NCI-H2227 treated with DMSO at 0.1 percent for 48 hours (cell line): ENCODE results near the gene HOXD1.

Experiments
- DNase-seq: peaks from one replicate; lab custom pipeline; 2025; lab: John Stamatoyannopoulos, UW

Gene HOXD1

DNA sequence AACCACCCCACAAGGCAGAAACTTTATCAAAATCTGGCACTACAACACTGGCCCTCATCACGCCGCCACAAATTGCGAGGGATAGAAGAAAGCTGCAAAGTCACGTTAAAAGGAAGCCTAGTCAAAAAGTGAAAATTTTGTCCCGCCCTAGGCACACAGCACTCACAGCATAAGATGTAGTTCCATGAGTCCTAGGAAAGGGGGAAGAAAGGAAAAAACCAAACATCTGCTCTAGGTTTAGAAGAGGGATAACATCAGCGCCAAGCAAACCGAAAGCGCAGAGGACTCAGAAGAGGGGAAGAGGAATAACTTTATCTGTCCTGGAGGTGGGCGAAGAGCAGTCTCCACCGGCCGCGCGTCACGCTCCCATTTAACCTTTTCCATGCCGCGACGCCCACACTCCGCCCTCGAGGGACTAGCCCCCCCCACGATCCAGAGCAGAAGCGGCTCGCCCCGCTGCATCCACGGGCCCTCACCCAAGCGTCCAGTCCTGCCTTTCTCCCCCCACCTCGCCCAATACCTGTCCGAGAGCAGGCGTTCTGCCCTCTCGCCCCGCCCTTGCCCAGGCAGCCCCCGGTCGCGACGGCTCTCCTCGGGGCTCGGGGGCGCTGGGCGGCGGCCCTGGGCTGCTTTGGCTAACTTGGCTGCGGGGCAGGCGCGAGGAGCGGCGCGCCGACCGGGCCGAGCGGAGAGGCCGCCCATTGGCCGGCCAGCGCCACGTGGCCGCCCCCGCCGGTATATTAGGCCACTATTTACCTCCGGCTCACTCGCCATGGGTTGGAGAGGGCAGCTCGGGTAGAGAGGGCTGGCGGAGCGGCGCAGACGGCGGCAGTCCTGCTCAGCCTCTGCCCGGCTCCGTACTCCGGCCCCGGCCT lies at the start of gene HOXD1:
Gene HOXD1, plus strand, starts transcription at position 770 of the 875 bp plus-strand sequence. CDS start 134 bp downstream, outside the sequence.
- DNase-seq, result no peak

DNA sequence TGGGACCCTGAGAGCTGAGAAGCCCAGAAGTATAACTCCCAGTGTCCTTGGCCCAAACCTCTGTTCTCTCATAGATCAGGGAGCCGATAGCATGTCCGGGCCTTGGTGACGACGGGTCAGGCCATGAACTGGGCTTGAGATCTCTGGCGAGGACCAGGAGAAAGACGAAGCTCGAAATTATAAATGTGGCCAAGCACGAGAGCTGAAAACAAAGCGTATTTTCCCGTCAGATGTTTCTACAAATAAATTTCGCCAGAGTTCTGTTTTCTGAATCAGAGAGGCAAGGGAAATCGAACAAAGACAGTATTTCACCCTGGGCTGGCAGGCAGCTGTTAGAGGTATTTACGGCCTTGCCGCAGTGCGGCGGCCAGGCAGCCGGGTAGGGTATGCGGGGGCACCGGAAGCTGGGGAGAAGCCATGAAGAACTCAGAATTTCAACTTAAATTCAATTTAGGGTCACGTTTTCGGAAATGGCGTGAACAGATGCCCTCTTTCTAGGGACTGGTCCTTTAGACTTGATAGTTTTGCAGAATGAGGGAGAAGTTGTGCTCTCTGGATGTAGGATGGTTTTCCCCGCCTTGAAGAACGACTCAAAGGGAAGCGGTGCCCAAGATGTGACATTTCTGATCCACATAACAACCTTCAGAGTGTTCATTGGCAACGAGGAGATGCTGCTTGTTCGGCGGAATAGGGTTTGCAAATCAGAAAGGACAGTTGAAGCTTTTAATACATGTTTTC lies 49.4 kb upstream of the HOXD1 start:
- no peak for DNase-seq

DNA sequence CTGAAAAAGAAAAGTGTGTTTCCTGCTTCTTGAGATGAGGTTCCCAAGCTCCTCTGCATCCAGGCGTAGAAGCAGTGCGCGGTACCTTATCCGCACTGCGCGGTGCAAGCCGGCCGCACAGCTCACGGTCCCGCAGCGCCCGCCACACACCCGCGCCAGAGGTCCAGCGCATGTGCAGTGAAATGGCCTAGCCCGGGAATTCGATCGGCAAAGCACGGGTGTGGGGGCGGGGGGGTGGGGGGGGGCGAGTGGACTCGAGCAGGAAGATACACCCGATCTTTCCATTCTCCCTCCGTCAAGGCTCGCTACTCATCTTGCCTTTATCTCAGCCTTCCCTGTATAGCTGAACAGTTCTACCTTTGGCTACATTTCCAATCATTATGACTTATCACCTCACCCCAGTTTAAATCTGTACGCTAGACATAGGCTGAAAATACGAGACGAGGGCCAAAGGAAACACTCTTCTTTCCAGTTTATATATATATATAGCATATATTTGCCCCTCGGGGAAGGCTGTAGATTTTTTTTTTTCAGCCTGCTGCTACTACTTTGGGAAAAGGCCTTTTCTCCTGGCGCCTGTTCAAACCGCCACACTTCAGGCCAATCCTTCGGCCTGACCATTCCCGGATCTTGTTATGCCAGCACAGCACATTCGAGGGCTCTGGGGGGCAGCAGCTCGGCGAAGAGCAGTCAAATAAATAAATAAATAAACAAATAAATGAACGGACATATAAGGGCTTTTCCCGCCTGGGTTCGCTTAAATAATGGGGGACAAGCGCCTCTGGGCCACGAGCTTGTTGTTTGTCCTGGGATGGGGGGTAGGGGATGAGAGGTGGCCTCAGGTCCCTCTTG lies 48.6 kb upstream of the HOXD1 start:
- DNase-seq, result no peak

DNA sequence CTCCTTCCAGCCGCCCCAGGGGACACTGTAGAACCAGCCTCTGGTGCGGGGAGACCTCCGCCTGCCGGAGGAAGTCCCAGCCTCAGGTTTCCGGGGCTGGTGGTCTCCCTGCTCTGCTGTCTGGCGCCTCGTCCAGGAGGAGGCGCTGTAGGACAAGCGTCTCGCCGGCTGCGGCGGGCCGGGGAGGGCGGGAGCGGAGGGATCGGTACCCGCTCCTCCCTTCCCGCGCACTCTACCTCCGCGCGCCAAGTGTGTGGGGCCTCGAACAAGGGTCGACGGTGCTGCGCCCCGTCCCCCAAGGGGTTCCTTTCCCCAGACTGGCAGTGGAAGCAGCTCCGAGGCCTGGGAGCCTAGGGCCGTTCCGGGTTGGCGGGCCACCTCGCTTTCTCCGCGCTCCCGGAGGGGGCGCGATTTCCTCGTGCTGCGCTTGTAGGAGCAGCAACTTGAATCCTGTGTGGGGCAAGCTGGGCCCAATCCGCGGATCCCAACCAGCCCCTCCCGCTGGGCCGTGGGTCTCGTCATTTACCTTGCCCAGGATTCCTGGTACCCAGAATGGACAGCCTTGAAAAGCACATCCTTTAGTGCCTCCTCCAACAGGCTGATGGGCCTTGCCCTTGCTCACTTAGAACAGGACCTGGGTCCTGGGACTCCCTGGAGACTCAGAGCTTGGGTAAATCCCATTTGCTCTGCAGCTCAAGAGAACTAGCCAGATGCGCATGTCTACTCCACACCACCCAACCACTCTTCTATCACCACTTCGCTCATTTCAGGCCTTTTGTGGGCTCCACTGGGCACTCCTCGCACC lies 47.8 kb upstream of the HOXD1 start:
- DNase-seq, result no peak

DNA sequence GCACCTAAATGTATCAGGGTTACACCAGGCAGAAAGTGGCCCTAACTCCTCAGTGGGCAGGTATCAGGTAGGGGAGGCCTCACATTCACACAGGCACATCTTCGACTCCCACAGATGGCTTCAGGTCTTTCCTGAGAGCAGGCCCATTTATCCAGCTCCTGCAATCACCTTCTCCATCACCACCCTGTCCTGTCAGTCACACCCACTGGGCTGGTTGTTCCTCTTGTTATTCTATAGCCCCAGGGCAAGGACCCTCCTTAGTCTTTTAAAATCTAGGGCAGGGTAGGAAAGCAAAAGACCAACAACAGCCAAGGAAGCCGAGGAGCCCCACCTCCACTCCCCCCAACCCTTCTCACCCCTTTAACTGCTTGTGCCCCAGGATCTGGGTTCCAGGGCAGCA lies 46.2 kb upstream of the HOXD1 start:
- DNase-seq, result no peak

DNA sequence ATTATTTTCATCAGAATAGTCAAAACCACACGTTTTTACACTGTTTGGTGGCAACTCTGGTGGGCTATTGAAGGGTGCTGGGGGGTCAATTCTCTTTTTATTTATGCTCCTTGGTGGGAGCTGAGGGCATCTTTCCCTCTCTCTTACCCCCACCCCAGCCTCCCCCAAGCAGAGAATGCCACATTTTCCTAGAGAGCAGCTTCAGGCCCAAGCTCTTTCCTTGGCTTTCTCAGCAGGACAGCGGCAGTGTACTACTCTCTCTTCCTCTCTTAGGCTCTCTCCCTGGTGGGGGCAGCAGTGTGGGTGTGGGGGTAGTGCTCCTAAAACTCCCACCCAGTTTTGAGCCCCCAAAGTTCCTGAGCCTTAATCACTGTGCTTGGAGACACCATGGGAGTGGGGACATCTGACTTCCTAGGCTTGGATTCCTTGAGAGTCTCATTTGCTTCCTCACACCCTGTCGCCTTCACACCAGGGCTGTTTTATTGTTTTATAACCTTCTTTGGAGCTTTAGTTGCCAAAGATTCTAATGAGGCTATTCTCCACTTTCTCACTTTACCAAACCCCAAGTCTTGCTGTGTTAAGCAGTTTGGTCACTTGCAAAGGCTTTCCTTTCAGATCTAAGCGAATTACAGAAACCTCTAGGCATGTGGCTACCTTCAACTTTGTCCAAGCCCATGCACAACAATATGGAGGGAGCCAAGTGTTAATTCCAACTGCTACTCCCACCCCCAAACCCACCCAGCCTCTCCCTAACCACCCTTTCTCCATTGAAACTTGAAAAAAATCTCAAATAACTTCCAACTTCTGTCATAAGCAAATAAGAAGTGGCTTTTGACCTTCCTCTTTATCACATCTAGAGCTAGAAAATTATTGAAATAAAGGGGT lies 43.1 kb upstream of the HOXD1 start:
- no peak for DNase-seq

DNA sequence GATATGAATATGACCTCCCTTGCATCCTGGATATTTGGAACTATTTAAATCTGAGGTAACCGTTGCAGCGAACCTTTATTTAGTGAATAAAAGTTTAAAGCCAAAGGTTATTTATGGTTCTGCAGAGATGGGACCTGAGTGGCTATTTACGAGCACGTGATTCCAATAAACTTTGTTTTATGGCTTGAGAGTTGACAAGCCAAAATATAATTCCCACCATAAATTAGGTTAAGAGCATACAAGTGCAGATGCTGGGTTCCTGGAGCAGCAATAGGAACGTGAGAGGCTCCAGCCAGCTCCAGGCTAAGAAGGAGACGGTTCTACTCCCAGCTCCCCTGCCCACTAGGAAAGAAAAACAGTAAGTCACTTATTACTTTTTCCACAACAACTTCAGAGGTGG lies 42.4 kb upstream of the HOXD1 start:
- no peak for DNase-seq

DNA sequence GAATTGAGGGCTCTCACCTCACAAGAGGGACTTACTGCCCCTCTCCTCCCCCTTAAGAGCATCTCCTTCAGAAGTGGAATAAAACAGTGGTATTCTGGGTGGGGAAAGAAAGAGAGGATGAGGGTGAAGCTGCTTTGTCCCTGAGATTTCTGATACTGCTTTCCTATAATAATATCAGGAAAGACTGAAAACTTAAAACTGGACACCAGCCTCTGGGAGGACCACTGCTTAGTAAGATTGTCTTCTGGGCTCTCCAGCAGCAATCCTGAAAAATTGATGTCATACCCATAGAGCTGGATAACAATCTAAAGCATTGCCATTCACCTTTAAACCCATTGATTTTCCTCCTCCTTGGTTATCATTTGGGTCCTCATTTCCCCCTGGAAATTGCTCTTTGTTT lies 41.8 kb upstream of the HOXD1 start:
- DNase-seq, result no peak

DNA sequence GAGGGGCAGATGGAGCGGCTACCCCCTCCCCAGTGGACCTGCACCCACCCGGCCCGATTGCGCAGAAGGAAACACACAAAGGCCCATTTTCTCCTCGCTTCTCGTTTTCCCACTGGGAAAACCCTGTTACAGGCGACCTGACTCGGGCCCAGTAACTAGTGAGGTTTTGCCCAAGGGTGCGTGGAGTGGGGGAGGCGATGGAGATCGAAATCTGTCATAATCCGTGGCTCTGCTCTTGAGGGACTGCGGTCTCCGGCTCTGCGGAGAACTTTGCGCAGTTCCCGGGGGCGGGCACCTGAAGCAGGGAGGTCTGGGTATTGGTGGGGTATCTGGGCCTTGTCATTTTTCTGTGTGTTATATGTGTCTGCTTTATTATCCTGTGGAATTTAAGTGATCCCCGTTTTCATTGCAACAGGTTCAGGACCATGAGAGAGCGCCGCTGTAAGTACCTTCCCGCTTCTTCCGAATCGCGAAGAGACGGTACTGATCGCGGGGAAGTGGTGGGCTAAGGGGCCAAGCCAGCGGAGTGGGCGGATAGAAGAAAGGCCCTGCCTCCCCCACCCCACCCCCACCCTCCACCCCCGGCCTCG lies 41.2 kb upstream of the HOXD1 start:
- DNase-seq, result no peak

DNA sequence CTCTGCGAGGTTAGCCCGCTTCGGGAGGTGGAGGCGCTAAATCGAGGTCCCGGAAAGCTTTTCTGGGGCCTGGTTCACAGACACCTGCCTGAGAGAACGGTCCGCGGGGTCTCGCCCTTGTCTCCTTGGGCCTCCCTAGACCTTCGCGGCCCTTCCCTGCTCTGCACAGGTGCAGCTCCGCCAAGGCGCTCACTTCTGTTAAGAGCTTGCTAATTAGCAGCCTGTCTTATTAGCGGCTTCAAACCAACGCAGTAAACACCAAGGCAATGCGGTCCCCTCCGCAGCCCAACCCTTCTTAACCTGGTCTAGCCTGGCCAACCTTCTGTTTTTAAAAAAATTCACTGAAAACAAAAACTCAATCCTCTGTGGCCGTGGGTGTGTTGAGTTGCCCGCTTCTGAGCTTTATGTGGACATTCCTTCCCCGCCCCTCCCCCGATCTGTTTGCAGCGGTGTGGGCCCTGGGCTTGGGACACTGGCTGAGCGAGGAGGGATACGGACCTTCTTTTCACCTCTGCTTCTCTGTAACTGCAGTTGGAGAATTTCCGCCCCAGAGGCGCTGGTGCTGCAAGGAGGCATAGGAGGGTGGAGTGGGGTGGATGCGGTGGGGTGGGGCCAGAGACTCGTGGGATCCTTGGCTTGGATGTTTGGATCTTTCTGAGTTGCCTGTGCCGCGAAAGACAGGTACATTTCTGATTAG lies 40.5 kb upstream of the HOXD1 start:
- no peak for DNase-seq

DNA sequence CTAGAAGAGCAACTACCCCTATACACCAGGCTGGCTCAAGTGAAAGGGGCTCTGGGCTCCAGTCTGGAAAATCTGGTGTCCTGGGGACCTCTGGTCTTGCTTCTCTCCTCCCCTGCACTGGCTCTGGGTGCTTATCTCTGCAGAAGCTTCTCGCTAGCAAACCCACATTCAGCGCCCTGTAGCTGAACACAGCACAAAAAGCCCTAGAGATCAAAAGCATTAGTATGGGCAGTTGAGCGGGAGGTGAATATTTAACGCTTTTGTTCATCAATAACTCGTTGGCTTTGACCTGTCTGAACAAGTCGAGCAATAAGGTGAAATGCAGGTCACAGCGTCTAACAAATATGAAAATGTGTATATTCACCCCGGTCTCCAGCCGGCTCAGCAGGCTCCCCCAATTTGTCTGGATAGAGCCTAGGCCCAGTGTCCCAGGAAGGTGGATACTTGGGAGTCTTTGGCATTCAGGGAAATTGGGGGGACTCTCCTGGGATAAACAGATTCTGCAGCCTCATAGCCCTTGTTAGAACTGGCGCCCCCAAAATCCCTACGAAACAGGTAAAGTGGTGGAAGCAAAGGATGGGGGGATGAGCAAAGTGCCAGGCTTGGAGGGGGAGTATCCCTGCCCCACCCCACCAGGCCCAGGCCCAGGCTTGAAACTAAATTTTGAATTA lies 39.6 kb upstream of the HOXD1 start:
- DNase-seq, result no peak

DNA sequence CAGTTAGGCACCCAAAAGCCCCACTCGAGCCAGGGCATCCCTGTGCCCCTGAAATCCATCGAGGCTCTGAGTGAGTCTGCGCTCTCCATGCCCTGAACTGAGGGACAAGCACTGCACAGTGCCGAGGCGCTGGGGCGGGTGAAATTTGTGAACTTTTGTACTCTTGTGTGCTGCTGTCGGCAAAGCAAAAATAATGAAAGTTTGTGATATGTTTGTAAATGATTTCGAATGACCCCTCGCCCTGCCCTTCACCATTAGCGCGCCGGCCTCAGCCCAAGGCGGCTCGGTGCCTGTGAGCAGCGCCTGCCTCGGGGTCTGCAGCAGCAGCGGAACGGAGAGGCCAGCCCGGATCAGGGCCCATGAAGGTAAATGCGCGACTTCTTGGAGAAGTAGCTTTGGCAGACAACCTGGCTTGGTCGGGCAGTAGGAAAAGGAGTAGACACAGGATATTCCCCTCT lies 39.0 kb upstream of the HOXD1 start:
- DNase-seq, result no peak

DNA sequence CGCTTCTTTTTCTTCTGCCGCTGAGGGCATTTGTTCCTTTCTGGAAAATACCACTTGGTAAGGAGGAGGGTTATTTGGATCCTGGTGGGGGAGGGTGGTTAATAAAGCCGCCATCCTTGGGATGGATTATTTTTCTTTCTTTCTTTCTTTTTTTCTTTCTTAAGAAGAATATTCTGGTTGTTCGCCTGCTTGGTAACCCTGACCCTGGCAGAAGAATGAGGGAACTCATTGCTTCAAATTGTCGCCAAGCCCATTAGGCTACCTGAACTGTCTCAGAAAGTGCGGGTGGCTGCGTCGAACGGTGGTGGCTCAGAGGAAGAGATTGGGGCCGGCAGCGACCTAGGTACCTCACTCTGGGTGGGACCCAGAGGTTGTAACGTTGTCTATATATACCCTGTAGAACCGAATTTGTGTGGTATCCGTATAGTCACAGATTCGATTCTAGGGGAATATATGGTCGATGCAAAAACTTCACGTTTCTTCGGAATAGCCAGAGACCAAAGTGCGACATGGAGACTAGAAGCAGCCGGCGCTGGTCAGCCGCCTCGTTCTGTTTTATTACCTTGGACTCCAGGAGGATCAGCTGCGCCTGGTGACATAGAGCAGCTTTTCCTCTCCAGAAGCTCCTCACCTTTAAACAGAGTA lies 38.4 kb upstream of the HOXD1 start:
- no peak for DNase-seq

DNA sequence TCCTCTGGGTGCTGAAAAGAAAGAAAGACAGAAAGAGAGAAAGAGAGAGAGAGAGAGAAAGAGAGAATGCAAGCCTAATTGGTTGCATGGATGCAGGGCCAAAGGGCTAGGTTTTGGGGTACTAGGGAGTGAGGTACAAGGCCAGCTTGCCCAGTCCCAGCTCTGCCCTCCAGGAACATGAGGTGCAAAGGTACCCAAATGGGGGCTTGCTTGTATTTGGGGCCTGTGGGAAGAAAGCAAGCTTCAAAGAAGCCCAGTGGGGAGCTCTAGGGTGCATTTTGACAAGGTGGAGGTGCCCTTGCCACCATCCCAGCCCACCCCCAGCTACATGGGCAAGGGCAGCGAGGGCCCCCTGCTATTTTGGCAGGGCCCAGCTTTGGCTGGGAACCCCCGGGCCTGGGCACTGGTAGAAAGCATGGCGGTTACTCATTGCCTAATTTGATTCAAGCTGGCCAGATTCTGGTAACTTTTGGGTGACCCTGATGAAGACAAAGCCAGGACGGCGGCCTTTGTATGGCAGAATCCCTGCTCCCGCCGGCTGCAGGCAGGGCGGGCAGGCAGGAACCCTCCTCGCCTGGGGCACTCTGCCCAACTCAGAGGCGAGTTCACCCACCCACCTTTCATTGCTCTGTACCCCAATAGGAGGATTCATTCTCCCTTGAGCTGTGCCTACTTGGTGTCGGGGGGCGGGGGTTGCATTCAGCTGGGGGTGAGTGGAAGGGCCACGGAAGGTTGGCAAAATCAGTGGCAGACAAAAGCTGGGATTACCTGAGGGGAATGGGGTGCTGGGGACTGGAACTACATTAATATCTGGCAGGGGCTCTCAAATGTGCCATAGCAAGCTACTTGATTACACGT lies 37.7 kb upstream of the HOXD1 start:
- no peak for DNase-seq

DNA sequence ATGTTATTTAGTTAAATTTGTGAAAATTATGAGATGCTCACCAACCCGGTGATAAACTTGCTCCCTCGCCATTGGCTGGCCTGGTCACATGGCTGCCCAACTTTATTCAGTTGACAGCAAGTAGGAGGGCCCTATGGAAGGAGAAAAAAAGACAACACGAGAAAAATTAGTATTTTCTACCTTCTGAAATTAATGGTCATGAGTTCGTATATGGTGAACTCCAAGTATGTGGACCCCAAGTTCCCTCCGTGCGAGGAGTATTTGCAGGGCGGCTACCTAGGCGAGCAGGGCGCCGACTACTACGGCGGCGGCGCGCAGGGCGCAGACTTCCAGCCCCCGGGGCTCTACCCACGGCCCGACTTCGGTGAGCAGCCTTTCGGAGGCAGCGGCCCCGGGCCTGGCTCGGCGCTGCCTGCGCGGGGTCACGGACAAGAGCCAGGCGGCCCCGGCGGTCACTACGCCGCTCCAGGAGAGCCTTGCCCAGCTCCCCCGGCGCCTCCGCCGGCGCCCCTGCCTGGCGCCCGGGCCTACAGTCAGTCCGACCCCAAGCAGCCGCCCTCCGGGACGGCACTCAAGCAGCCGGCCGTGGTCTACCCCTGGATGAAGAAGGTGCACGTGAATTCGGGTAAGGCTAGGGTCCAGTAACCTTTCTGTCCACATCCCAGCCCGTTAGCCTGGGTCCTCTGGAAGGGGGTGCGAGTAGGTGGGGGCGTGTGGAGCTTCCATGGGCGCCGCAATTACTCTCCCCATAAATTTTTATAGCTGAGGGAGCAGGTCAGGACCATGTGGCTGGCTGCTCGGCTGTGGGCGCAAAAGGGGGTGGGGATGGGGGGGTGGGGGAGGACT lies 36.8 kb upstream of the HOXD1 start, which contains the start of gene HOXD4:
Gene HOXD4, plus strand, starts transcription at position 109 of the 846 bp plus-strand sequence. Its CDS starts 84 bp downstream, at position 193.
- DNase-seq, result no peak
